GM18526 (cell line): ENCODE measurements around the gene NEK7.

Experiments used
- POLR2A ChIP-seq: IDR thresholded peaks from 3 replicates; pipeline ENCODE4 v1.6.1; 2011; ENCODE audit not compliant: insufficient read length; ENCODE audit errors: extremely low read depth

NEK7 gene

DNA sequence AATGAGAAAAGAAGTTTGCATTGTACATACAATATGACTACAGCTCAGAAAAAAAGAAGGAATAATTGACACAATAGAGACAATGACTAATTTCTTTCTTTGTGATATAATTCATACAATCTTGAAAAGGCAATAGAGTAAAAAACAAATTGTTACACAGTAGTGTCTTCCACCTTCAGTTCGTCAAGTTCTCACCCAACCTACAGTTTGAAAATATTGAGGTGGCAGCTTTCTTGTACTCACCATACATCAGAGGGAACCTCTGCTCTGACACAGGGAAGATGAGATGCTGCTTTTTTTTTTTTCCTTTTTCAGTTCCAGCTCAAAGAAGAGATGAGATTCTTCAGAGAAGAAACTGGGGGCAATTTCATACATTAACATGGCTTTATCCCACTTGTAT lies 210.5 kb downstream of the NEK7 start:
- no peak for TF ChIP-seq POLR2A

DNA sequence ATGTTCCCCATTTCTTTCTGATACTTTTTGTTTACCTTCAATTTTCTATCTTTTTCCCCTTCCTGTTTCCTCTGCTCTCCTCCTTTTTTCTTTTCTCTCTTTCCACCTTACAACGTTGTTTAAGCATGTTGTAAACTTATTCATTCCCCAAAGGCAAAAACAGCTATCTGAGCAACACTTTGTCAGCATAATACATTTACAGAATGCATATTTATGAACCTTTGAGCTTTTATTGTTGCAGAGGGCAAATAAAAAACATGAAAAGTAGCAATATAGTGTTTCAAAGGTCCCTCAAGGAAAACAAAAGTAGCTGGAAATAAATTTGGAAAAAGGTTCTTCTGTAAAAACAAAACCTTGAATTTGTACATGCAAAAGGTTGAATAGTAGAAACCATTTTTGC lies 214.2 kb downstream of the NEK7 start:
- no peak for TF ChIP-seq POLR2A
